GM20000 (cell line): ENCODE results near the gene ASPA.

Source experiments
- DNase-seq: peaks from one replicate; pipeline ENCODE4 v3.0.0; 2012; ENCODE audit warnings: low spot score
- CTCF ChIP-seq: IDR thresholded peaks from 2 replicates; pipeline ENCODE4 v1.5.1; 2012; ENCODE audit warnings: mild to moderate bottlenecking, control low read depth; ENCODE audit errors: extremely low read depth, missing control alignments

ASPA gene

GRCh38 chr17:3545151-3545550, 69.4 kb downstream of the ASPA start:
- DNase-seq, result no peak
- no peak for TF ChIP-seq CTCF

GRCh38 chr17:3546521-3546920, 70.7 kb downstream of the ASPA start:
- DNase-seq, result no peak
- no peak for TF ChIP-seq CTCF

- DNase-seq, result no peak
- TF ChIP-seq CTCF, result no peak
These were observed 71.2 kb downstream of the ASPA start for GRCh38 chr17:3546997-3547396.

GRCh38 chr17:3547628-3548027, 71.8 kb downstream of the ASPA start:
- no peak for TF ChIP-seq CTCF

GRCh38 chr17:3549610-3550162, 73.9 kb downstream of the ASPA start:
- DNase-seq, result no peak
- no peak for TF ChIP-seq CTCF

More at GRCh38 chr17:3547628-3548027, 71.8 kb downstream of the ASPA start:
- no peak for DNase-seq

- no peak for DNase-seq
- no peak for TF ChIP-seq CTCF
These were observed 75.4 kb downstream of the ASPA start for GRCh38 chr17:3551189-3551588.

GRCh38 chr17:3552916-3553315, 77.1 kb downstream of the ASPA start:
- TF ChIP-seq CTCF, result no peak
- no peak for DNase-seq
